Chondrocyte (in vitro differentiated cells): ENCODE results near the gene HBEGF. TPM values are rescaled to one million over a fixed set of nuclear protein-coding genes. Genes with fewer than 3 reads are reported as not detected.

Experiments
- DNase-seq: peaks from one replicate; pipeline ENCODE4 v3.0.0; 2021; ENCODE audit warnings: mixed read lengths, low spot score
- H3K27ac Mint-ChIP-seq: one replicate; pipeline ENCODE4 v1.8.0; 2021; ENCODE audit warnings: mild to moderate bottlenecking, moderate library complexity, mixed read lengths; ENCODE audit not compliant: unreplicated experiment
- H3K27me3 Mint-ChIP-seq: 2 replicates; pipeline ENCODE4 v1.8.0; 2021; ENCODE audit warnings: low read depth, mixed read lengths
- H3K36me3 Mint-ChIP-seq: 2 replicates; pipeline ENCODE4 v1.8.0; 2021; ENCODE audit warnings: low read depth, mixed read lengths
- H3K4me1 Mint-ChIP-seq: 2 replicates; pipeline ENCODE4 v1.8.0; 2021; ENCODE audit warnings: low read depth, mild to moderate bottlenecking, mixed read lengths
- H3K4me3 Mint-ChIP-seq: one replicate; pipeline ENCODE4 v1.8.0; 2021; ENCODE audit warnings: mild to moderate bottlenecking, moderate library complexity, mixed read lengths; ENCODE audit not compliant: unreplicated experiment
- H3K9me3 Mint-ChIP-seq: 2 replicates; pipeline ENCODE4 v1.8.0; 2021; ENCODE audit warnings: low read depth, mixed read lengths
- total RNA-seq: library from RNA; stranded (reverse); gene quantifications from 3 replicates; pipeline ENCODE4 v1.2.1, GENCODE V29; 2021
- TF ChIP-seq, protein P1 (sequence below): fragments of 200-600 bp; sonication (generic); IDR thresholded peaks from 2 replicates; pipeline ENCODE4 v1.5.0; 2021; ENCODE audit warnings: antibody characterized with exemption, mild to moderate bottlenecking, moderate library complexity

HBEGF gene
- total RNA-seq, 1 donor from 2014 or later = 8.0 TPM

DNA sequence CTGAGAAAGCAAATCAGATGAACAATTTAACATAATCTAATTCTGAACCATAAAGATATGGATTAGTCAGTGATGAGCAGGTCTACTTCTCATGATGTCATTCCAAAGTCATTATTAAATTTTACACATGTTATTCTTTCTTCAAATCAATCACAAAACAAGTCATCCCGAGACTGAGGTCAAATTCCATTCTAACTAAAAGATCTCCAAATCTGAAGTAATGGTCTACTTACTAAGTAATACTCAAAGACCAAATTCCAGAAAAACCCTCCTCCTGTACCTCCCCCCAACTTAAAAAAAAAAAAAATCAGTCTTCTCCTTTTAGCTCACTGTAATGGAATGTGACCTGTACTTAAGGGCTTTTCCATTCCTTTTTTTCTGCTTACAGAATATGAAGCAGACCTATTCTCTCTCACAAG is 48.2 kb downstream of the HBEGF start:
- H3K4me3 Mint-ChIP-seq = peak overlapping the region; percentile 3
- DNase-seq = no peak
- no peaks in the 10 kb centered on the region for H3K9me3 Mint-ChIP-seq
- TF ChIP-seq, protein P1, sequence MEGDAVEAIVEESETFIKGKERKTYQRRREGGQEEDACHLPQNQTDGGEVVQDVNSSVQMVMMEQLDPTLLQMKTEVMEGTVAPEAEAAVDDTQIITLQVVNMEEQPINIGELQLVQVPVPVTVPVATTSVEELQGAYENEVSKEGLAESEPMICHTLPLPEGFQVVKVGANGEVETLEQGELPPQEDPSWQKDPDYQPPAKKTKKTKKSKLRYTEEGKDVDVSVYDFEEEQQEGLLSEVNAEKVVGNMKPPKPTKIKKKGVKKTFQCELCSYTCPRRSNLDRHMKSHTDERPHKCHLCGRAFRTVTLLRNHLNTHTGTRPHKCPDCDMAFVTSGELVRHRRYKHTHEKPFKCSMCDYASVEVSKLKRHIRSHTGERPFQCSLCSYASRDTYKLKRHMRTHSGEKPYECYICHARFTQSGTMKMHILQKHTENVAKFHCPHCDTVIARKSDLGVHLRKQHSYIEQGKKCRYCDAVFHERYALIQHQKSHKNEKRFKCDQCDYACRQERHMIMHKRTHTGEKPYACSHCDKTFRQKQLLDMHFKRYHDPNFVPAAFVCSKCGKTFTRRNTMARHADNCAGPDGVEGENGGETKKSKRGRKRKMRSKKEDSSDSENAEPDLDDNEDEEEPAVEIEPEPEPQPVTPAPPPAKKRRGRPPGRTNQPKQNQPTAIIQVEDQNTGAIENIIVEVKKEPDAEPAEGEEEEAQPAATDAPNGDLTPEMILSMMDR = no peak
- H3K27ac Mint-ChIP-seq = peak overlapping the region; percentile 87
- H3K4me1 Mint-ChIP-seq = peaks cover 84% of the 10 kb centered on the region
- no peaks in the 10 kb centered on the region for H3K27me3 Mint-ChIP-seq
- peaks cover 3% of the 10 kb centered on the region for H3K36me3 Mint-ChIP-seq

DNA sequence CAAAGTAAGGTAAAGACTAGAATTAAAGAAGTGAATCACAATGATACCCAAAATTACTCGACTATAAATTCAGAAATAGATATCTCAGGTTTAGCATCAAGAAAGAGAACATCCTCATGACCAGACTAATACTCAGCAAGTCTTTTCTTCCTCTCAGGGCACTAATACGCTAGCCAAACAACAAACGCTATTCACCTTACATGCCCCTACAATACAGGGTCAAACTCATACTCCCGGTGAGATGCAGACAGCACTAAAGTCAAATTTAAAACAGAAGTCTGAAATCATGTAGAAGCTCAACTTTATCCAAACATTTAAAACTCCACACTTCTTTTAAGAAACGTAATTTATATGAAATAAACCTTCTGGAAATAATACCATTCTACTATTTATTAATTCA is 49.1 kb downstream of the HBEGF start:
- H3K9me3 Mint-ChIP-seq = no peaks in the 10 kb centered on the region
- DNase-seq = no peak
- H3K27ac Mint-ChIP-seq = peak overlapping the region; percentile 87
- H3K36me3 Mint-ChIP-seq = peaks cover 3% of the 10 kb centered on the region
- peaks cover 90% of the 10 kb centered on the region for H3K4me1 Mint-ChIP-seq
- TF ChIP-seq, protein P1 = no peak
- no peaks in the 10 kb centered on the region for H3K27me3 Mint-ChIP-seq
- H3K4me3 Mint-ChIP-seq = no peak overlapping the region

DNA sequence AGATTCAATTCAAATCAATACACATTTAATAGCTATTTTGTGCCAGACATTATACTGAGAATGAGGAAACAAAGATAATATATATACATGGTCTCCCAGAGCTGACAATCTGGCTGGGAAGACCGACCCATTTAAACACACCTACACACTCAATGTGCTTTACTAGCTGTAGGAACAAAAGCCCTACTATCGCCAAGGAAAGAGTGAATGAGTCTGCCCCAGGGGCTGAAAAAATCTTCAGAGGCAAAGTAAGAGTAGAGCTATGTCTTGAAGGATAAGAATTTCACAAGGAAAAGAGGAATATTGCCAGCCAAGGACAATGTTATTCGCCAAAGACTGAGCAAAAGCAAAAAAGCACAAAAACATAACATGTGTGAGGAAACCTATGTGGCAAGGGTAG is 50.1 kb downstream of the HBEGF start:
- H3K4me3 Mint-ChIP-seq = no peak overlapping the region

DNA sequence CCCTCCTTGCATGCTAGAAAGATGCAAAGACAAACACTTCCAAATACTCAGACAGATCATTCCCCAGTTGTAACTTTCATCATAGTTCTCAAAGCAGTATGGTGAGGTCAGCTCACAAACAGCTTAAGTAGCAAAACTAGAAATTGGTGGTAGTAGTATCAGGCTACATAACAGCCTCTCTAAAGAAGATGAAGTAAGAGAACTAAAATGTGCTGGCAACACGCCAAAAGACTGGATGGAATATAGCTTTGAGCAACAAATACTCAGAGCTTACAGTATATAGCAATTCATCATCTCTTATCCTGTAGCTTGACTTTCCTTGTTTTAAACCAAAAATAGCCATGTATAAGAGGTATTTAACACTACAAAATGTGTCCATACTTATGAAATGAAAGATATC is 51.0 kb downstream of the HBEGF start:
- peaks cover 89% of the 10 kb centered on the region for H3K4me1 Mint-ChIP-seq
- H3K27me3 Mint-ChIP-seq = no peaks in the 10 kb centered on the region
- H3K36me3 Mint-ChIP-seq = peaks cover 3% of the 10 kb centered on the region
- TF ChIP-seq, protein P1 = no peak
- no peaks in the 10 kb centered on the region for H3K9me3 Mint-ChIP-seq
- no peak for DNase-seq
- H3K4me3 Mint-ChIP-seq = no peak overlapping the region
- H3K27ac Mint-ChIP-seq = peak overlapping the region; percentile 89

More for the DNA sequence above, 50.1 kb downstream of the HBEGF start:
- Mint-ChIP-seq H3K27me3 (no peaks in the 10 kb centered on the region), H3K36me3 (peaks cover 3% of the 10 kb centered on the region), H3K9me3 (no peaks in the 10 kb centered on the region), H3K4me1 (peaks cover 90% of the 10 kb centered on the region), H3K27ac (peak overlapping the region; percentile 55)
- TF ChIP-seq, protein P1 = no peak
- DNase-seq = no peak

DNA sequence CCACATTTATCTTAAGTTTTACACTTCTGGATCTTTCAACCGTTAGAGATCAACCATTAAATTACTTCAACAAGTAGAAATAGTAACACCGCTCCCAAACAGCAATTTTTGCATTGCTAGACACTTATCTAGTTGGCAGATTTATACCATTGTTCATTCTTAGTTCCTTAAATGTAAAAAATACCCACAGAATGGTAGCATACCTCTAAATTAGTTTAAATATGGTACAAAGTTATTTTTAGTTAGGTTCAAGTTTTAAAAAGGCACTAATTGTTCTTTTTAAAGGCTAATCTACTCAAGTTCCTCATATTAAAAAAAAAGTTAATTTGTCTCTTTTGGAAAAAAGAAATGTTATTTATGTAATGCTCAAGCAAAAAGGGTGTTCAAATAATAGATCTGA is 51.6 kb downstream of the HBEGF start:
- Mint-ChIP-seq H3K36me3 (peaks cover 3% of the 10 kb centered on the region), H3K9me3 (no peaks in the 10 kb centered on the region), H3K27me3 (no peaks in the 10 kb centered on the region), H3K27ac (peak overlapping the region; percentile 89), H3K4me1 (peaks cover 87% of the 10 kb centered on the region), H3K4me3 (no peak overlapping the region)
- DNase-seq = no peak
- TF ChIP-seq, protein P1 = no peak
